OCI-LY7 (cell line): ENCODE measurements around the gene SIGLEC12. TPM values are rescaled to one million over a fixed set of nuclear protein-coding genes. Genes with fewer than 3 reads are reported as not detected.

ENCODE experiments used
- BruUV-seq: library from RNA; stranded (reverse); fragments of 400-500 nt; replicated peaks from 2 replicates; lab custom pipeline; 2021; lab: Mats Ljungman, UMichigan
- CTCF ChIA-PET: fragments of 300-600 bp; sonication (Branson Sonifier 250); formaldehyde crosslinking; loops from one replicate; lab custom pipeline; 2022; ENCODE audit warnings: antibody characterized with exemption; ENCODE audit not compliant: unreplicated experiment; lab: Charles Lee
- POLR2A ChIA-PET: fragments of 300-600 bp; sonication (Branson Sonifier 250); formaldehyde crosslinking; loops from one replicate; lab custom pipeline; 2022; ENCODE audit warnings: antibody characterized with exemption; lab: Charles Lee
- DNase-seq: peaks from one replicate; pipeline ENCODE4 v3.0.0-alpha.2; 2015; ENCODE audit warnings: low spot score
- H2AFZ ChIP-seq: fragments of 200-600 bp; sonication (generic), shearing (Covaris generic); 2 replicates; pipeline ENCODE4 v1.6.1; 2014; ENCODE audit warnings: mild to moderate bottlenecking, antibody characterized with exemption, low read length, moderate library complexity
- H3K27ac ChIP-seq: fragments of 200-600 bp; sonication (generic); 2 replicates; pipeline ENCODE4 v1.5.1; 2014; ENCODE audit warnings: mixed run types, low read depth, mild to moderate bottlenecking, moderate library complexity, low read length, inconsistent platforms; ENCODE audit not compliant: poor library complexity, severe bottlenecking
- H3K36me3 ChIP-seq: fragments of 200-600 bp; sonication (generic); 2 replicates; pipeline ENCODE4 v1.6.1; 2014; ENCODE audit warnings: mild to moderate bottlenecking, antibody characterized with exemption, low read length, moderate library complexity, mixed read lengths; ENCODE audit not compliant: insufficient read depth
- H3K4me1 ChIP-seq: fragments of 200-600 bp; sonication (generic); 2 replicates; pipeline ENCODE4 v1.5.1; 2014; ENCODE audit warnings: mild to moderate bottlenecking, low read length; ENCODE audit not compliant: insufficient read depth, poor library complexity, severe bottlenecking
- H3K4me2 ChIP-seq: fragments of 200-600 bp; sonication (generic); 2 replicates; pipeline ENCODE4 v1.6.1; 2014; ENCODE audit warnings: mild to moderate bottlenecking, low read length
- H3K4me3 ChIP-seq: fragments of 200-600 bp; sonication (generic); 2 replicates; pipeline ENCODE4 v1.5.1; 2014; ENCODE audit warnings: mild to moderate bottlenecking, low read depth, low read length; ENCODE audit not compliant: poor library complexity, severe bottlenecking
- H3K79me2 ChIP-seq: fragments of 200-600 bp; sonication (generic); 2 replicates; pipeline ENCODE4 v1.6.1; 2016; ENCODE audit warnings: low read depth, mild to moderate bottlenecking, low read length, moderate library complexity, mixed read lengths; ENCODE audit not compliant: insufficient read depth
- H3K9me2 ChIP-seq: fragments of 200-600 bp; sonication (generic); 2 replicates; pipeline ENCODE4 v1.6.1; 2016; ENCODE audit warnings: mild to moderate bottlenecking, low read length, mixed read lengths; ENCODE audit not compliant: insufficient read depth
- H3K9me3 ChIP-seq: fragments of 200-600 bp; sonication (generic); 2 replicates; pipeline ENCODE4 v1.6.1; 2014; ENCODE audit warnings: mild to moderate bottlenecking, mixed run types, low read length, mixed read lengths
- H4K20me1 ChIP-seq: fragments of 200-600 bp; sonication (generic); 2 replicates; pipeline ENCODE4 v1.6.1; 2014; ENCODE audit warnings: mild to moderate bottlenecking, antibody characterized with exemption, low read length, moderate library complexity, mixed read lengths; ENCODE audit not compliant: insufficient read depth
- CTCF ChIP-seq: fragments of 200-600 bp; sonication (generic); conservative IDR thresholded peaks from 2 replicates; pipeline ENCODE4 v1.5.1; 2014; ENCODE audit warnings: mild to moderate bottlenecking, antibody characterized with exemption, low read length, moderate library complexity, mixed read lengths
- EZH2phosphoT487 ChIP-seq: fragments of 200-600 bp; sonication (generic); IDR thresholded peaks from 2 replicates; pipeline ENCODE4 v1.6.1; 2018; ENCODE audit warnings: low read depth, borderline replicate concordance, mild to moderate bottlenecking, mixed run types, antibody characterized with exemption, low read length, moderate library complexity, mixed read lengths
- intact Hi-C: fragments of 100-400 bp; cut with micrococcal nuclease; formaldehyde crosslinking; loops from one replicate; pipeline ENCODE4 v1.10.0; 2022; ENCODE audit not compliant: unreplicated experiment
- total RNA-seq, 2 experiments: library from RNA; depleted of rRNA in 1 of 2; stranded (reverse); fragments of >200 nt in 1 of 2; shearing (Covaris generic) in 1 of 2; gene quantifications; 2 replicates each; pipeline ENCODE4 v1.2.3, GENCODE V29; 2014 to 2022

SIGLEC12 gene
- total RNA-seq, 2 experiments from 2014 or later: not detected

DNA sequence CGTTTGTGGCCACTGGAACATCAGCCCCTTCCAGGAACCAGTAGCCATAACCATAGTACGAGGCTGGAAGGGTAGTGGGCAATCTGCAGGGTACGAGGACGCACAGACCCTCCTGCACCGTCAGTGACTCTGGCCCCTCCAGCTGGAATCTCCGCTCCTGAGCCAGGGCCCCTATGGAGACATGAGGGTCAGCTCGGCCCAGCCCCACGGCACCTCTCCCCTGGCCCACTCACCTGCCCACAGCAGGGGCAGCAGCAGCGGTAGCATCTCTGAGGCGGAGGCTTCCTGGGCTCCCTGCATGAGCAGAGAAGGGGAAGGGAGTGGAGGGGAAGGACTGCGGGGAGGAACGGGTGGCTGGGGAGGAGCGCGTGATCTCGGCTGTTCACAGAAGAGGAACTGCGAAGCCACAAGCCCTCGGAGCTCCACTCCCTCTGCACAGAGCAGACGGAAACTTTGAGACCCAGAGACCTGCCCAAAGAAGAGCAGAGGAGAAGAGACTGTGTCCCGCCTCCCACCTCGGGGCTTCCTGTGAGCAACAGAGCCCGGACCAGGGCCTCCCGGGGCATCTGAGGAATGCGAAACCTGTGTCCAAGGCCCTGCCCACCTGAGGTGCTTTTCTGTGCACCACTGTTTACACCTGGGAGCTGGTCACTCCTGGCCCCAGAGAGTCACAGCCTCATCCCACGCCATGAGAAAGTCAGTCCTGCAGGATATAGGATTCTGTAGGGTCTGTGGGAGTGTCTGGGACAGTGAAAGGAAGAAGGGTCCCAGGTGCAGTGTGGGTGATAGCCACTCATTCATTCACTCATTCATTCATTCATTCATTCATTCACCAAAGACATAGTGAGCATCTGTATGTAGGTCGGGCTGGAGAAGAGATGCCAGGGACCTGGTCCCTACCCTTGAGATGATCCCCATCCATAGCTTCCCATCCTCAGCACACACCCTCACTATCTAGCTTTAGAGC lies 30.0 kb upstream of the SIGLEC12 start, which contains the start of gene SIGLEC6:
Gene SIGLEC6 (minus strand): TSS at position 322 of the 967 bp plus-strand sequence. CDS start 22 bp downstream, at position 300.
- intact Hi-C loops: no loop called here
- Histone ChIP-seq H3K36me3 (no peaks in the 10 kb centered on the region), H3K4me1 (no peaks in the 10 kb centered on the region), H2AFZ (no peak within 1 kb of the TSS), H3K4me3 (no peak within 1 kb of the TSS), H4K20me1 (no peaks in the 10 kb centered on the region), H3K27ac (no peak within 1 kb of the TSS), H3K79me2 (no peaks in the 10 kb centered on the region), H3K9me2 (no peaks in the 10 kb centered on the region), H3K4me2 (no peak within 1 kb of the TSS), H3K9me3 (no peaks in the 10 kb centered on the region)
- peak; percentile 37 for DNase-seq
- POLR2A ChIA-PET: interaction anchor here (0.5 kb wide), 1 partner anchor 62 kb away, joined by 3 read pairs; no protein-coding TSS in a partner anchor
- BruUV-seq: no TSS peak
- CTCF ChIA-PET: no interaction called here
- no peak for TF ChIP-seq EZH2phosphoT487
- TF ChIP-seq CTCF: no peak

- ChIA-PET CTCF (no interaction called here), POLR2A (no interaction called here)
- H3K4me2 ChIP-seq: no peak overlapping the region
- H3K79me2 ChIP-seq: no peaks in the 10 kb centered on the region
- intact Hi-C loops: no loop called here
- H3K9me3 ChIP-seq: no peaks in the 10 kb centered on the region
- H3K9me2 ChIP-seq: no peaks in the 10 kb centered on the region
- no peak for TF ChIP-seq EZH2phosphoT487
- TF ChIP-seq CTCF: no peak
- H3K4me3 ChIP-seq: no peak overlapping the region
- H3K27ac ChIP-seq: no peak overlapping the region
- BruUV-seq: no TSS peak
- no peak overlapping the region for H2AFZ ChIP-seq
- no peaks in the 10 kb centered on the region for H3K4me1 ChIP-seq
- H4K20me1 ChIP-seq: no peaks in the 10 kb centered on the region
- no peak for DNase-seq
- no peaks in the 10 kb centered on the region for H3K36me3 ChIP-seq
Measured at GRCh38 chr19:51530616-51531015, 29.0 kb upstream of the SIGLEC12 start.

GRCh38 chr19:51529301-51529700 lies 27.7 kb upstream of the SIGLEC12 start:
- no TSS peak for BruUV-seq
- DNase-seq: no peak
- no peak for TF ChIP-seq CTCF
- TF ChIP-seq EZH2phosphoT487: no peak
- no peaks in the 10 kb centered on the region for H3K9me3 ChIP-seq
- H3K36me3 ChIP-seq: no peaks in the 10 kb centered on the region
- no peak overlapping the region for H3K4me2 ChIP-seq
- no peaks in the 10 kb centered on the region for H3K9me2 ChIP-seq
- H2AFZ ChIP-seq: no peak overlapping the region
- no peaks in the 10 kb centered on the region for H3K4me1 ChIP-seq
- CTCF ChIA-PET: no interaction called here
- intact Hi-C loops: no loop called here
- no peak overlapping the region for H3K4me3 ChIP-seq
- POLR2A ChIA-PET: no interaction called here
- H3K79me2 ChIP-seq: no peaks in the 10 kb centered on the region
- no peaks in the 10 kb centered on the region for H4K20me1 ChIP-seq
- H3K27ac ChIP-seq: no peak overlapping the region
